Mucosa of descending colon (tissue), 3 donors: ENCODE measurements around the gene TSPEAR. TPM values are rescaled to one million over a fixed set of nuclear protein-coding genes. Genes with fewer than 3 reads are reported as not detected.
A peak's percentile ranks its signal among the peaks of the same experiment; 100 is the strongest.

ENCODE experiments used
- ATAC-seq: fragments of 200-7000 bp; cut with Tn5 transposase; one replicate; pipeline ENCODE4 v1.9.1; 2020; ENCODE audit warnings: mild to moderate bottlenecking, moderate library complexity
- DNase-seq, 3 donors: peaks; one replicate each; pipeline ENCODE4 v3.0.0-alpha.2; 2020
- H3K36me3 ChIP-seq: fragments of 200-600 bp; one replicate; pipeline ENCODE4 v1.8.0; 2021; ENCODE audit warnings: low read depth, mild to moderate bottlenecking
- H3K4me1 ChIP-seq: fragments of 200-600 bp; one replicate; pipeline ENCODE4 v1.8.0; 2021; ENCODE audit warnings: low read depth, mild to moderate bottlenecking
- H3K4me3 ChIP-seq: fragments of 200-600 bp; one replicate; pipeline ENCODE4 v1.8.0; 2021; ENCODE audit warnings: mild to moderate bottlenecking
- H3K9me3 ChIP-seq: fragments of 200-600 bp; one replicate; pipeline ENCODE4 v1.8.0; 2021; ENCODE audit warnings: mild to moderate bottlenecking
- intact Hi-C, 2 donors: fragments of 100-400 bp; cut with DNase I in 1 of 2; cut with micrococcal nuclease in 1 of 2; formaldehyde crosslinking; loops; one replicate each; pipeline versions ENCODE4 v1.11.0 to v1.11.1; 2022; cut with DNase I, micrococcal nuclease
- total RNA-seq, 3 donors: library from RNA; stranded (reverse); fragmentation: NEBNext Ultra II Directional in 2 of 3; extraction: Animal tissue kit (Norgen Biotek cat#: 25700) in 2 of 3; gene quantifications; one replicate each; pipeline versions ENCODE4 v1.2.1 to v1.2.4, GENCODE V29; 2021 to 2023
- TF ChIP-seq, protein P1 (sequence below): fragments of 200-600 bp; IDR thresholded peaks from one replicate; pipeline ENCODE4 v1.8.0; 2022; ENCODE audit warnings: antibody characterized with exemption, mild to moderate bottlenecking
- donor health status: DM: no; HTN: no; CAD: no; lungs with moderate emphysema.
- donor health status: DM: no; HTN: no; CAD: no.
- donor health status: DM: no; HTN: yes; CAD: no.

The TSPEAR gene
- total RNA-seq, 3 donors from 2014 or later, result 0.28 TPM; not detected in 2

- Histone ChIP-seq H3K36me3 (no peaks in the 10 kb centered on the region), H3K4me3 (no peak overlapping the region), H3K9me3 (no peaks in the 10 kb centered on the region), H3K4me1 (no peaks in the 10 kb centered on the region)
- intact Hi-C loops, result no loop called here
- peak in 2 of 3 donors; percentile 11 to 47 for DNase-seq
- no peak for ATAC-seq
- TF ChIP-seq, protein P1, sequence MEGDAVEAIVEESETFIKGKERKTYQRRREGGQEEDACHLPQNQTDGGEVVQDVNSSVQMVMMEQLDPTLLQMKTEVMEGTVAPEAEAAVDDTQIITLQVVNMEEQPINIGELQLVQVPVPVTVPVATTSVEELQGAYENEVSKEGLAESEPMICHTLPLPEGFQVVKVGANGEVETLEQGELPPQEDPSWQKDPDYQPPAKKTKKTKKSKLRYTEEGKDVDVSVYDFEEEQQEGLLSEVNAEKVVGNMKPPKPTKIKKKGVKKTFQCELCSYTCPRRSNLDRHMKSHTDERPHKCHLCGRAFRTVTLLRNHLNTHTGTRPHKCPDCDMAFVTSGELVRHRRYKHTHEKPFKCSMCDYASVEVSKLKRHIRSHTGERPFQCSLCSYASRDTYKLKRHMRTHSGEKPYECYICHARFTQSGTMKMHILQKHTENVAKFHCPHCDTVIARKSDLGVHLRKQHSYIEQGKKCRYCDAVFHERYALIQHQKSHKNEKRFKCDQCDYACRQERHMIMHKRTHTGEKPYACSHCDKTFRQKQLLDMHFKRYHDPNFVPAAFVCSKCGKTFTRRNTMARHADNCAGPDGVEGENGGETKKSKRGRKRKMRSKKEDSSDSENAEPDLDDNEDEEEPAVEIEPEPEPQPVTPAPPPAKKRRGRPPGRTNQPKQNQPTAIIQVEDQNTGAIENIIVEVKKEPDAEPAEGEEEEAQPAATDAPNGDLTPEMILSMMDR, result no peak
Measured at GRCh38 chr21:44533891-44534627, 177.3 kb downstream of the TSPEAR start.

GRCh38 chr21:44533121-44533890, 178.1 kb downstream of the TSPEAR start:
- H3K4me3 ChIP-seq, result no peak overlapping the region
- no peaks in the 10 kb centered on the region for H3K36me3 ChIP-seq
- H3K4me1 ChIP-seq, result no peaks in the 10 kb centered on the region
- no peaks in the 10 kb centered on the region for H3K9me3 ChIP-seq
- TF ChIP-seq, protein P1, result no peak
- intact Hi-C loops, result no loop called here
- ATAC-seq, result no peak
- DNase-seq, result peak in 1 of 3 donors; percentile 25

DNA sequence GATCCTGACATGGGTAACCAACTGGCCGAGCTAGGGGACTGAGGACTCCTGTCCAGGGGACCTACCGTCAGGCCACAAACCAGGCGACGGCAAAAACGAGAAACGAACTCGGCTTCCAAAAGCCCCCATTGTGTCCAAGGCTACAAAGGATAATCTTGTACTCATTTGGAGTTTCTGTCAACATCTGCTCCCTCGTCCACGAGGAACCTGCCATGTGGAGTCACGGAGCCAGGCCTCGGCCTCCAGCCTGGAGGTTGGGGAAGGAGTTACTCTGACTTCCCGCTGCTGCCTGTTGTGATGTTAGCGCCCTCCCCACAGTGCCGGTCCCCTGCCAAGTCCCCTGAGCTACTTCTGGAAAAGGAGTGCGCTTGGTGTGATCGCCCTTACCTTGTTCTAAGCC, 178.7 kb downstream of the TSPEAR start:
- H3K9me3 ChIP-seq, result no peaks in the 10 kb centered on the region
- TF ChIP-seq, protein P1, result no peak
- no peak for ATAC-seq
- no peaks in the 10 kb centered on the region for H3K36me3 ChIP-seq
- DNase-seq, result peak in 1 of 3 donors; percentile 17
- no peak overlapping the region for H3K4me3 ChIP-seq
- H3K4me1 ChIP-seq, result no peaks in the 10 kb centered on the region
- intact Hi-C loops, result no loop called here

DNA sequence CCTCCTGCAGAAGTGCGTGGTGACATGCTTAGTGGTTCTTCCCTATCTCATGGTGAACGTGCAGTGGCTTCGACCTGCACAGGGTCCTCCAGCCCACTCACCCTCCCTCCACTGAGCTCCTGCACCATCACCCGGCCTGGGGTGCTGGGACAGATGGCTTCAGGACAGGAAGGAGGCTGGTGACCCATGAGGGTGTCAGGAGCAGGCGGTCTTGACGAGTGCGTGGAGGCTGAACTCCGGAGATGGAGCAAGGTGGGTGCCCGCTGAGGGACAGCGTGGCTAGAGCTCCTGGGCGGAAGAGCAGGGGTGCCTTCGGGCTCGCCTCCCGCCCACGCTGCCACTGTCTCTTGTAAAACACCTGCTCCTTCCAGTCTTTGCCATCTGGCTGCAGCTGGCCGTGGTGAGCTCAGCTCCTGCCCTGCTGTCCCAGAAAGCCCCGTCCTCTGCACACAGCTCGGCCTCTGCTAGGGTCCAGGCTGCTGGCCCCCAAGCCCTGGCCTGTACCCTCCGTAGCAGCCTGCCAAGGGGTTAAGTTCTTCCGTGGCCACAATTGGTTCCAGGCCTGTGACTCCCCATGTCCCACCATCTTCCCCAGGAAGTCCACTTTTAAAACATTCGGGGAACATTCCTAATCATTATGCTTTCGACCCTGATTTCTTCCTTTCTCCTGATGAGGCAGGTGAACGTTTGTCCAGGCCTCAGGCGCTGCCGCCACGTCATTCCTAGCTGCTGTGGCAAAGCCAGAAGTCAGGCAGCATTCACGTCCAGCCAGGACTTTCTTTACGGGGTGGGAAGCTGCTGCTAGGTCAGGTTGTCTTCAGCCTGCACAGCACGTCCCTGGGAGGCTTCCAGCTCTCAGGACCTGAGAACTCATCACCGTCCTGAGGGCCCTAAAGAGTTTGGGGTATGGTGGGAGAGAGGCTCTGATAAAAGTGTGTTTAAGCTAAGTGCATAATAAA, 179.5 kb downstream of the TSPEAR start:
- intact Hi-C loops, result no loop called here
- Histone ChIP-seq H3K9me3 (no peaks in the 10 kb centered on the region), H3K4me3 (no peak overlapping the region), H3K4me1 (no peaks in the 10 kb centered on the region), H3K36me3 (no peaks in the 10 kb centered on the region)
- TF ChIP-seq, protein P1, result no peak
- DNase-seq (peak in 2 of 3 donors; percentile 7 to 37), ATAC-seq (no peak)

GRCh38 chr21:44530903-44531605, 180.3 kb downstream of the TSPEAR start:
- TF ChIP-seq, protein P1, result no peak
- H3K36me3 ChIP-seq, result no peaks in the 10 kb centered on the region
- DNase-seq (no peak), ATAC-seq (no peak)
- H3K9me3 ChIP-seq, result no peaks in the 10 kb centered on the region
- intact Hi-C loops, result no loop called here
- H3K4me3 ChIP-seq, result no peak overlapping the region
- no peaks in the 10 kb centered on the region for H3K4me1 ChIP-seq
